ENCODE results near the gene TGM3.

DNA sequence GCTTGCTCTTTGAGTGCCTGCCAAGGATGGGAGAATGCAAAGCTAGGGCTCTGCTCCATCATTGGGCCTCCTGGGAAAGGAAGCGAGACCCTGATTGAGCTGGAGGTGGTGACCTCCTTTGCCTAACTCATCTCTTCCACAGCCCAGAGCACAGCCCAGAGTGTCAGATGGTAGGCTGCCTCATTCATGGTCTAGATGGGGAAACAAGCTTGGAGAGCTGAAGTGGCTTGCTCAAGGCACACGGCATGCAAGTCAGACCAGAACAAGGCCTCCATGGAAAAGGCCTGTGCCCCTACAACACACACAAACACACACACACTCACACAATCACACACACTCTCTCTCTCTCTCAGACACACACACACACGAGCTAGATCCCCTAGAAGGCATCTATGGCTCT, 17.5 kb downstream of the TGM3 start:
- TF ChIP-seq POLR2A (IDR thresholded peaks at IDR 0.05): no peak
- TF ChIP-seq, protein P1, sequence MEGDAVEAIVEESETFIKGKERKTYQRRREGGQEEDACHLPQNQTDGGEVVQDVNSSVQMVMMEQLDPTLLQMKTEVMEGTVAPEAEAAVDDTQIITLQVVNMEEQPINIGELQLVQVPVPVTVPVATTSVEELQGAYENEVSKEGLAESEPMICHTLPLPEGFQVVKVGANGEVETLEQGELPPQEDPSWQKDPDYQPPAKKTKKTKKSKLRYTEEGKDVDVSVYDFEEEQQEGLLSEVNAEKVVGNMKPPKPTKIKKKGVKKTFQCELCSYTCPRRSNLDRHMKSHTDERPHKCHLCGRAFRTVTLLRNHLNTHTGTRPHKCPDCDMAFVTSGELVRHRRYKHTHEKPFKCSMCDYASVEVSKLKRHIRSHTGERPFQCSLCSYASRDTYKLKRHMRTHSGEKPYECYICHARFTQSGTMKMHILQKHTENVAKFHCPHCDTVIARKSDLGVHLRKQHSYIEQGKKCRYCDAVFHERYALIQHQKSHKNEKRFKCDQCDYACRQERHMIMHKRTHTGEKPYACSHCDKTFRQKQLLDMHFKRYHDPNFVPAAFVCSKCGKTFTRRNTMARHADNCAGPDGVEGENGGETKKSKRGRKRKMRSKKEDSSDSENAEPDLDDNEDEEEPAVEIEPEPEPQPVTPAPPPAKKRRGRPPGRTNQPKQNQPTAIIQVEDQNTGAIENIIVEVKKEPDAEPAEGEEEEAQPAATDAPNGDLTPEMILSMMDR (IDR thresholded peaks at IDR 0.05): no peak
